Measurements from ENCODE around the gene IRAK3.

Gene IRAK3, protein sequence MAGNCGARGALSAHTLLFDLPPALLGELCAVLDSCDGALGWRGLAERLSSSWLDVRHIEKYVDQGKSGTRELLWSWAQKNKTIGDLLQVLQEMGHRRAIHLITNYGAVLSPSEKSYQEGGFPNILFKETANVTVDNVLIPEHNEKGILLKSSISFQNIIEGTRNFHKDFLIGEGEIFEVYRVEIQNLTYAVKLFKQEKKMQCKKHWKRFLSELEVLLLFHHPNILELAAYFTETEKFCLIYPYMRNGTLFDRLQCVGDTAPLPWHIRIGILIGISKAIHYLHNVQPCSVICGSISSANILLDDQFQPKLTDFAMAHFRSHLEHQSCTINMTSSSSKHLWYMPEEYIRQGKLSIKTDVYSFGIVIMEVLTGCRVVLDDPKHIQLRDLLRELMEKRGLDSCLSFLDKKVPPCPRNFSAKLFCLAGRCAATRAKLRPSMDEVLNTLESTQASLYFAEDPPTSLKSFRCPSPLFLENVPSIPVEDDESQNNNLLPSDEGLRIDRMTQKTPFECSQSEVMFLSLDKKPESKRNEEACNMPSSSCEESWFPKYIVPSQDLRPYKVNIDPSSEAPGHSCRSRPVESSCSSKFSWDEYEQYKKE

DNA sequence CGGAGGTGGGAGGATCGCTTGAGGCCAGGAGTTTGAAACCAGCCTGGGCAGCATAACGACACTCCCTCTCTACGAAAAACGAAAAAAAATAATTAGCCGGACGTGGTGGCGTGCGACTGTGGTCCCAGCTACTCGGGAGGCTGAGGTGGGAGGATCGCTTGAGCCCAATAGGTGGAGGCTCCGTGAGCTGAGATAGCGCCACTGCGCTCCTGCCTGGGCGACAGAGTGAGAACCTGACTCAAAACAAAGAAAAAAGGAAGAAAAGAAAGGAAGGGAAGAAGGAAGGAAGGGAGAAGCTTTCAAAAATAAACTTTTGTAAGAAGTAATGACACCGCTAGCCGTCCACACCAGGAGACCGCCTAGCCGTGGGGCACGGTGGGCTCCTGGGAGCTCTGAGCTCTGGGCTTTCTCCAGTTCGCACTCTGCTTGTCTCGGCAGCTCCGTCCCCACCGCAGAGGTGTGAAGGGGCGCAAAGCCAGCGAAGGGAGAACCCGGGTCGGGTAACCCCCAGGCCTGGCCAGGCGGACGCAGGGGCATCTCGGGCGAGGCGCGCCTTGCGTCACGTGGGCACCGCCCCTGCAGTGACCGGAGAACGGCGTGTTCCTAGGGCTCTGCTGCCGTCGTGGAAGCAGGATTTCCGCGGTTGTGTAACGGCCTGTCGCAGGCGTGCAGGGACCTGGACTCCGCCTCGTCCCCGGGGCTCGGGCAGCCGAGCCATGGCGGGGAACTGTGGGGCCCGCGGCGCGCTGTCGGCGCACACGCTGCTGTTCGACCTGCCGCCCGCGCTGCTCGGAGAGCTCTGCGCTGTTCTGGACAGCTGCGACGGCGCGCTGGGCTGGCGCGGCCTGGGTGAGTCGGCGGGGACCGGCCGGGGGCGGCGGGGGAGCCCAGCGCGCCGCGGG is at the start of gene IRAK3:
Gene IRAK3 (plus strand): TSS at position 631 of the 902 bp plus-strand sequence. CDS start 86 bp downstream, at position 717.
- no peak for FAIRE-seq

DNA sequence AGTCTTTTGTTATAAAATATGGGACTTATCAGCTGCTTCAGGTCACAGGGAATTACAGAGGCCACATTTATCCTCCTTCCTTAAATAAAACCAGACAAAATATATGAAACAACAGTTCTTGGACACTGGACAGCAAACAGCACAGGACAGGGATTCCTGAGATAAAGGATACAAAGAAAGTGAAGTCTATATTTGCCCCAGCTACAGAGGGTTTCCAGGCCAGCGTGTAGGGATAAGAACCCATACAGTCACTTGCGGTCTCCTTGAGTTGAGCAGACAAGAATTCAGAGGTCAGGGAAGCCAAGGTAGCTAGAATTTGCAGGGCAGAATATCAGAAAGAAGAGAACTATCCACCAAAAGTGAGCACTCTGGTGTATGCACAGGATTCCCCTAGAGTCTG is 49.7 kb upstream of the IRAK3 start:
- no peak for FAIRE-seq

DNA sequence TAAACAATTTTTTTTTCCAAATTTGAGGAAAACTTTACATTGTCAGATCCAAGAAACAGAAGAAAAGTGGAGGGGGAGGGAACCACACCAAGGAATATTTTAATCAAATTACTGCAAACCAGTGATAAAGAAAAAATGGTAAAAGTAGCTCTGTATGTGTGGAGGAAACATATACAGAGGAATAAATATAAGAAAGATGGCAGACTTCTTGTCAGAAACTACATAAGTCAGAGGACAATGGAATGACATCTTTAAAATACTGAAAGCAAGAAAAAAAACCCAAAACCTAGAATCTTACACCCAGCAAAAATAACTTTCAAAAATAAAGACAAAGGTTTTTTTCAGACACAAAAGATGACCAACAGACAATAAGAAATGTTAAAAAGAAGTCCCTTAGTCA is 48.3 kb upstream of the IRAK3 start:
- no peak for FAIRE-seq

DNA sequence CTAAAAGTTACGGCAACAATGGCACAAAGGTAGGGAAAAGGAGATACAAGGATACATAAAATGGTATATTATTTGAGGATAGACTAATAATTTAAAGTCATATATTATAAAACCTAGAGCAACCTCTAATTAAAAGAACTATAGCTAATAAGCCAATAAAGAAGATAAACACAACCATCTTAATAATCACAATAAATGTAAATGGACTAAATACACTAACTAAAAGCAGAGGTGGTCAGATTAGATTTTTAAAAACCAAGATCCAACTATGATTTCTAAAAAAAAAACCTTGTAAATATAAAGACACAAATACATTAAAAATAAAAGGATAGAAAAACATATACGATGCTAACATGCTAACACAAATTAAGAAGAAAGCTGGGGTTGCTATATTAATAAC is 47.7 kb upstream of the IRAK3 start:
- no peak for FAIRE-seq

DNA sequence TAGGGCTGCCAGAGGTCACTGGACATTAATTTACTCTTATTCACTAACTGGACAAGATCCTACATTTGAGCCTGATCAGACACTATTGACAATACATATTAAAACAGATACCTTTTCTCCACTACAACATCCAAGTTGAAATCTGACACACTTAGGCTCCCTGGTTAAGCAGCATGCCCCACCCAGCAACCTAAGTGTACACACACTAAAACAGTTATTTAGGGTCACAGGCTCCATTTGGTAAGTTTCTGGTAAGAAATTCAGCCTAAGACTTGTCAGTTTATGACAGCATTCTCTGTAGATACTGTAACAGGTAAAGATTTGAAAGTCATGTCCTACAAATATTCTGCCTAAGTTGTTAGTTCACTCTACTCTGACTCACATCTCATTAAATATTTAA is 46.2 kb upstream of the IRAK3 start:
- no peak for FAIRE-seq

DNA sequence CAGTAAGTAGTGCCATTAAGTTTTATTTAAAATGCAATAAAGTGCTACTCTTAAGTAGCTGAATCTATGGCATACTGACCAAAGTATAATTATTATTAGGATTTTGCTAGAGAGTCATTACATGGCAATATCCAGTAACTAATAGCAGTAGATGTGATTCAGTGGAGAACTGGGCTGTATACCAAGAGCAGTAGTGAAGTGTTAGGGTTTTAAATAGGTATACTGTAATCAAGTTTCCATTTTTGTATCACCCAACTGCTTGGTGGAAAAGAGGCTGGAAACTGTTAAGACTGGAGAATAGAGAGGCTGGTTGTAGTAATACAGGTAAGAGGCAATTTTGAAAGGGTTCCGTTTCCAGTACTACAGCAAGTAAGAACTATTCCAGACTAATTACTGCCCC is 45.1 kb upstream of the IRAK3 start:
- FAIRE-seq = no peak

DNA sequence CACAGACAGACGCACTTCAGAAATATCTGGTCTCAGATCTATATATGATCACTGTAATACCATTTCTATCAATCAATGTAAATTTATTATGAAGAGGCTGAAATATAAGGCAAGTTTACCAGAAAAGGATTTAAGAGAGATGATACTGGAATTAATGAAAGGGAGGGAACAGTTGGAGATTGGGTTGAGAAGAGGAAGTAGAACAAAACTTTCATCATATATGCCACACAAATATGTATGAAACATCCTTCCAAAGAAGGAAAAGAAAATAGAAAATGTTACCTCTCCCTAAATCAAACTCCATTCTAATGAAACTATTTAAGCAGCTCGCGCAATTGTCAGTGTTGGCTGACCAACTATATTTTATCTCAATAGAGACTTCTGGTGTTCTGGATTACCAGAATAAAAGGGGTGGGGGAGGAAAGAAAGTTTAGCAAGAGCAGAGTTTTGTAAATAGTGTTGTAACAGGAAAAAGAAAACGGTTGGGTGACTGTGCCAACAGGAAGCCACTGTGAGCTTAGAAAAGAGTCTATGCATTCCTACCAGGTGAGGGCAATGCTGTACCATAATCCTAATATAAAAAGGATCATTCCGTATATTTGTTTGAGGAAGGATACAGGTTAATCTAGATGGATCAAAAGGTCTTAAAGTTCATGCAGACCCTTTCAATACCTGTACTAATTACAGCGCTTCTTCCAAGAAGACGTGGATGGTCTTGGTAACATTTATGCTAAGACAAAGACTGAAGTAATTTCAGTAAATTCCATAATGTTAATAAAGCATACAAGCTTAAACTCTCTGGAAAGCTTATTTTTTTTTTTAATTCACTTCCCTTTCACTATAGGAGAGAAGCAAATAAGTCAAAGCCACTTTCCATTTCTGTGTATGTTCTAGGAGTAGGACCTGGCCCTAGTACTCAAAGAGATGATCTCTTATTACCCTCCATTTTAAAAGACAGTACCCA is 43.9 kb upstream of the IRAK3 start:
- no peak for FAIRE-seq

DNA sequence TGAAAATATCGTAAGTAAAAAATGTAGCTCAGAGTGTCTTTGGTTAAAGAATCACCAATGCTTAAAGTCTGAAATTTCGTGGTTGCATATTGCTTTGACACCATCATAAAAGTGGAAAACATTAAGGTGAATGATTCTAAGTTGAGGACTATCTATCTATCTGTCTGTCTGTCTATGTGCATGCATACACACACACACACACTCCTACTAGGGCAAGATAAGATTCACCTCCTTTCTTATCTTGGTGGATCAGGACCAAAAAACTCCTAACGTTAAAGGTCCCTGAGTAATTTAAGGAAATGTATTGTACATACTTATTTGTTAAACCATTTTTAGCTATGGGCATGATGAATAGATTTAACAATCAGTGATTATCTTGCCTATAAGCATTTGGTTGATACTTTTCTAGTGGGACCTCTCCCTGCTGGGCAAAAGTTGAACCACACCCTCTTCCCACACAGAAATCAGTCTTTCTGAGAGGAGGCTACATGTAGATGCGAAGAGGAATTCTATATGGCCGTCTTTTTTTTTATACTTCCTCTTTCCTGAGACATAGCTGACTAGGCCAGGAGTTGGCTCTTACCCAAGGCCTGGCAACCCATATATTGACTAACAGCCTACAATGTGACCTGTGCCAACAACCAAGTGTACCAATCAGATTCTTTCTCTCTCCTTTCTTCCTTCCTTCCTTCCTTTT is 39.2 kb upstream of the IRAK3 start:
- FAIRE-seq = no peak

DNA sequence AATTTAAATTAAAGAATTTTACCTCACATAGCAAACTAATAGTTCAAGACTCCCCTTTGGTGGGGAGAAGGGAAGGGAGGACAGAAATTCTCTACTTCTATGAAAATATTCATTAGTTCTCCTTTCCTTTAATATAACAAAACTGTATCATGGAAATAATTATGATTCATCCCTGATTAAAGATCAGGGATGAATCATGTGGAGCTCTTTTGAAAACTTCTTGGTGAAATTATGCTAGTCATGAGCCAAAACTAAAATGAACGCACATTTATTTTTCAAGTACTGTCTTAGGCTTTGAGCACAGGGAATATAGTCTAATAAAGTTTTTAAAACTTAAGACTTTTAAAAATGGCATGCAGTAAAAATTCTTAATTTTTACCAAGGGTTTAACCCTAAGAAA is 36.3 kb upstream of the IRAK3 start:
- FAIRE-seq = peak; percentile 80

DNA sequence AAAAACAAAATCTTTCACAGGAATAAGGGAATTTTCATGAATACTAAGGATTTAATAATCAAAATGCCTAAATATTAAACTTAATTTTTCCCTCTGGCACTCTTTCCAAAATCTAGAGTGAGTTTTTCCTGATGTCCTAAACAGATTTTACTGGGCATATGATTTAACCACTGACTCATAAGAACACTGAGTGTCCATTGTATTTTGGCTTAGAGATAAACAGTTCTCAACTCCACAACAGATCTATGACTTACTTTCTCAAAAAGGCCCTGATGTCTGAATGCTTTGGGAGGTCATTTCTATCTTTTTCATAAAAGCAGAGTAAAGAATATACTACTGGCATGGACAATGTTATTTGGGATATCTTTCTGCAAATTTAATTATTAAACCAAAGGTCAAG is 34.2 kb upstream of the IRAK3 start:
- FAIRE-seq = no peak

DNA sequence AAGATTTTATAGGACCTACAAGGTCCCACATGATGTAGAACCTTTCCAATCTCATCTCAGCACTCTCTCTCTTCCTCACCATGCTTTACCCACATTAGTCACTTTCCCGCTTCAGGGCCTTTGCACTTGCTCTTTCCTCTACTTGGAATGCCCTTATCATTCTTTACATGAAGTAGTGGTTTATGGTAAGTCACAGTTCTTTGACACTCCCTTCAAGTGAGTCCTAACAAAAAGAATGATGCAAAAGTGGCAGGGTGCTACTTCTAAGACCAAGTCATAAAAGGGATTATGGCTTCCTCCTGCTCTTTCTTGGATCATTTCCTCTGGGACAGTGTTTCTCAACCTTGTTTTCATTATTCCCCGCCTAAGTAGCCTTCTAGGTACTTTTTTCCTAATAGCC is 32.4 kb upstream of the IRAK3 start:
- FAIRE-seq = no peak

DNA sequence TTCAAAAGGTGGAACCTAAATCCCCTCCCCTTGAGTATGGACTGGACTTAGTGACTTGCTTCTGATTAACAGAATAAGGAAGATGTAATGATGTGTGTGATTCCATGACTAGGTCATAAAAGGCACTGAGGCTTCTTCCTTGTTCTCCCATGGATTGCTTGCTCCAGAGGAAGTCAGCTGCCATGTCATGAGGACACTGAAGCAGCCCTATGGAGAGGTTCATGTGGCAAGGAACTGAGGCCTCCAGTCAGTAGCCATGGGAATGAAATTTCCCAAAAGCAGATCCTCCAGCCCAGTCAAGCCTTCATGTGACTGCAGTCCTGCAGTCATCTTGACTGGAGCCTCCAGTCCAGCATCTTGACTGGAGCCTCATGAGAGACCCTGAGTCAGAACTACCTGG is 29.9 kb upstream of the IRAK3 start:
- no peak for FAIRE-seq

DNA sequence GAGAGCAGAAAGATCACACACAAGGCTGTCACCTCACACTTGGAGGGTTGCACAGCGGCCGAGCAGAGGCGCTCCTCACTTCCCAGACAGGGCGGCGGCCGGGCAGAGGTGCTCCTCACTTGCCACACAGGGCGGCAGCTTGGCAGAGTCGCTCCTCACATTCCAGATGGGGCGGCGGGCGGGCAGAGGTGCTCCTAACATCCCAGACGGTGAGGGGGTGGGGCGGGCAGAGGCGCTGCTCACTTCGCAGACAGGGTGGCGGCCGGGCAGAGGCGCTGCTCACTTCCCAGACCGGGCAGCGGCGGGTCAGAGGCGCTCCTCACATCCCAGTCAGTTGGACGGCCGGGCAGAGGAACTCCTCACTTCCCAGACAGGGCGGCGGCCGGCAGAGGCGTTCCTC is 28.3 kb upstream of the IRAK3 start:
- FAIRE-seq = no peak

DNA sequence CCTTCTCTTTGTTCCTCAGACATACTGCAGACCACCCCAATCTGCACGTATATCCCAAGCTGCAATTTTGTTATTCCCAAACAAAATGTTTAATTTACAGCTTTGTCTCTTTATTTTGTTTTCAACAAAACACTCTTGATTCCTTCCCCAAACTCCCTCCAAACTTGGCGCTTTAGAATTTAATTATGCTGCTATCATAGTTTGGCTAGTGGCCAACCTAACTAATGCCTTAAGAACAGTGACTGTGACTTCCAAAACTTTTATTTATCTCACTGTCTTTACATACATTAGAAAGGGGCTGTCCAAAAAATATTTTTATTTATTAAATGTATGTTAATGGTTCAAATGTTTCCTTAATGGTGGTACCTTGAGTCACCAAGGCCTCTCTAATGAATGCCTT is 26.3 kb upstream of the IRAK3 start:
- FAIRE-seq = no peak

DNA sequence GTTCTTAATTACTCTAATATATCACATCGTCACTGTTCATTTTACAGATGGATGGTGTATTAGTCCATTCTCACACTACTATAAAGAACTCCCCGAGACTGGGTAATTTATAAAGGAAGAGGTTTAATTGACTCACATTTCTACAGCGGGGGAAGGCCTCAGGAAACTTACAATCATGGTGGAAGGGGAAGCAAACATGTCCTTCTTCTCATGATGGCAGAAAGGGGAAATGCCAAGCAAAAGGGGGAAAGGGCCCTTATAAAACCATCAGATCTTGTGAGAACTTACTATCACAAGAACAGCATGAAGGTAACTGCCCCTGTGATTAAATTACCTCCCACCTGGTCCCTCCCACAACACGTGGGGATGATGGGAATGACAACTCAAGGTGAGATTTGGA is 25.7 kb upstream of the IRAK3 start:
- FAIRE-seq = no peak

DNA sequence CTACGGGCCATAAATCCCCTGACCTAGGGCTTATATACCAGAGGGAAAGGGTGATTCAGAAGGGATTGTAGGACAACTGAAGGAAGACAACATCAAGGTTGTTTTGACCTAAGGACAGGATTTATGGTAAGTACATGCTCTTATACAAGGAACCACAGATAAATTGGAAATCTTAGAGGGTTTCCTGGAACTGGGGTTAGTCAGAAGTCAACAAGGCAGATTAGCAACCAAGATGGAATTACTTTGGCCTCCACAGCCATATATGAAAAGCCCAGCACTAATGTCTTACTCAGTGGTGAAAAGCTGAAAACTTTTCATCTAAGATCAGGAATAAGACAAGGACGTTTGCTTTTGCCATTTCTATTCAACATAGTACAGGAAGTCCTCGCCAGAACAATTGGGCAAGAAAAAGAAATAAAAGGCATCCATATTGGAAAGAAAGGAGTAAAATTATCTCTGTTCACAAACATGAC is 24.6 kb upstream of the IRAK3 start:
- no peak for FAIRE-seq

DNA sequence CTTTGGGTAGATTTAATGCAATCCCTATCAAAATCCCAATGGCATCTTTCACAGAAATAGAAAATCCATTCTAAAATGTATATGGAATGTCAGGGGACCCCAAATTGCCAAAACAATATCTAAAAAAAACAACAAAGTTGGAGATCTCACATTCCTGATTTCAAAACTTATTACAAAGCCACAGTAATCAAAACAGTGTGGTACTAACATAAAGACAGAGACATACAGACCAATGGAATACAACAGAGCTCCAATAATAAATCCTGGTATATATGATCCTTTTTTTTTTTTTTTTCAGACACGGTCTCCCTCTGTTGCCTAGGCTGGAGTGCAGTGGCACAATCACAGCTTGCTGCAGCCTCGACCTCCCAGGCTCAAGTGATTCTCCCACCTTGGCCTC is 23.9 kb upstream of the IRAK3 start:
- no peak for FAIRE-seq

DNA sequence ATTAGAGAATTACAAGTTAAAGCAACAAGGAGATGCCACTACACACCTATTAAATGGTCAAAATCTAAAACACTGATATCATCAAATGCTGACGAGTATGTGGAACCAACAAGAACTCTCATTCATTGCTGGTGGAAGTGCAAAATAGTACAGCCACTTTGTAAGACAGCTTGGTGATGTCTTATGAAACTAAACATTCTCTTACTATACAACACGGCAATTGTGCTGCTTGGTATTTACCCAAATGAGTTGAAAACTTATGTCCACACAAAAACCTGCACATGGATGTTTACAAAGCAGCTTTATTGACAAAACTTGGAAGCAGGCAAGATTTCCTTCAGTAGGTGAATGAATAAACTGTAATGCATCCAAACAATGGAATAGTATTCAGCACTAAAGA is 22.5 kb upstream of the IRAK3 start:
- no peak for FAIRE-seq

DNA sequence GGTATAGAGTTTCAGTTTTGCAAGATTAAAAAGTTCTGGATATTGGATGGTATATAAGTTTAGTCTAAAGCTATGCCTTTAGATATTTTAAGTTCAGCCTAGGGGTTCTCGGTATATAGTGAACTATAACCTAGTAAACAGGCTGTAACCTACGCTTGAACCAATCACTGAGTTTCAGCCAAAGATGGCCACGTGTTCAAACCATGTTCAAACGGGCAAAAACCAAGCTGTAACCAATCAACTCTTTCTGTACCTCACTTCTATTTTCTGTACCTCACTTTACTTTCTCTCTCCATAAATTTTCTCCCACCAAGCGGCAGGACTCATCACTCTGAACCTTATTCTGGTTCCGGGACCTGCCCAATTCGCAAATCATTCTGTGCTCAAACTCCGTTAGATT is 20.6 kb upstream of the IRAK3 start:
- no peak for FAIRE-seq

DNA sequence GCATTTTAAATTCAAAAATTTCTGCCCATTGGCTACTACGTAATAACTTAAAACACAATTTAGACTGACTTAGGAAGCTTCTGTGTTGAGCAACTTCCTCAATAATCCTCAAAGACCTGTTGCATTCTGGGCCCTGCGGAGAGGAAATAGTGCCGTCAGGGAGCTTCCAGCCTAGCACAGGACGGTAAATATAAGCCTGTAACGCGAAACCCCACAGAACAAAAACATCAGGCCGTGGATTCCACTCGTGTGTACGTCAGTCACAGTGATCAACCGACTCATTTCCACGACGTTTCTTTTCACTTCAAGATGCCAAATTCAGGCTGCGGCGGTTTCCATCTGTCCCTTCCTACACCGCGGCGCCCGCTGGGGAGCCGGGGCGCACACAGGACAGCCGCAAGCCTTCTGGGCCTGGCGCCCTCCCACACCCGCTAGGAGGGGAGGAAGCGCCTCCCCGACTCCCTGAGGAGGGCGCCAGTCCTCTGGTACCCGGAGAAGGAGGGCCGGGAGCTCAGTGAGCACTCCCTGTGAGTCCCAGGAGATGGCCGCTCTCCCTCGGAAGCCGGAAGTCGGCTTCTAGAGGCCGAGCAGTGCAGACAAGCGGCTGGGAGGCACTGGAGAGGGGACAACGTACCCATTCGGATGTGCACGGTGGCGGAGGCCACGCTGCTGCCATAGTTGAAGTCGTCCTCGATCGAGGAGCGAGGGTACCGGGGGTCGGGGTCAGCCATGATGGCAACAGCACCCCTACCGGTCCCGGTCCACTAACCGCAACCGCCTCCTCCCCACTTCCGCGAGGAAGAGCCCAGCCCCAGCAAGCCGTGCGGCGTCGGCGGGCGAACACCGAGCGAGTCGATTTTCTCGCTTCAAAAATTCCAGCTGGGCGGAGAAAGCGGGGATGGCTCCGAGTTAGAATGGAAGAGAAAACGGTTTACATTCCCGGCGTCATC is 19.5 kb upstream of the IRAK3 start, which contains the start of gene TMBIM4:
Gene TMBIM4 (minus strand): TSS at position 776 of the 950 bp plus-strand sequence. CDS start 45 bp downstream, at position 731.
- no peak for FAIRE-seq
